H9 (cell line): ENCODE data around the gene TATDN2. TPM values are rescaled to one million over a fixed set of nuclear protein-coding genes. Genes with fewer than 3 reads are reported as not detected.

Experiments
- DNase-seq: peaks from one replicate; pipeline ENCODE4 v3.0.0-alpha.2; 2017
- H2AFZ ChIP-seq: one replicate; pipeline ENCODE4 v1.6.1; 2013; ENCODE audit warnings: mild to moderate bottlenecking, low read length, control low read depth, moderate library complexity
- H2AK5ac ChIP-seq: 2 replicates; pipeline ENCODE4 v1.6.1; 2013; ENCODE audit warnings: low read length, control low read depth, mixed read lengths; ENCODE audit not compliant: insufficient read length
- H2BK120ac ChIP-seq: one replicate; pipeline ENCODE4 v1.6.1; 2013; ENCODE audit warnings: low read depth, mild to moderate bottlenecking, low read length, control low read depth, inconsistent platforms; ENCODE audit not compliant: poor library complexity, severe bottlenecking
- H2BK12ac ChIP-seq: 2 replicates; pipeline ENCODE4 v1.6.1; 2013; ENCODE audit warnings: low read length, control low read depth, mixed read lengths, low read depth; ENCODE audit not compliant: insufficient read length
- H2BK15ac ChIP-seq: 2 replicates; pipeline ENCODE4 v1.6.1; 2013; ENCODE audit warnings: low read depth, low read length, control low read depth
- H2BK20ac ChIP-seq: one replicate; pipeline ENCODE4 v1.6.1; 2013; ENCODE audit warnings: low read depth, mild to moderate bottlenecking, low read length, control low read depth, inconsistent platforms; ENCODE audit not compliant: poor library complexity, severe bottlenecking
- H2BK5ac ChIP-seq: 2 replicates; pipeline ENCODE4 v1.6.1; 2013; ENCODE audit warnings: low read length, control low read depth, mixed read lengths; ENCODE audit not compliant: insufficient read length
- H3K14ac ChIP-seq: 2 replicates; pipeline ENCODE4 v1.6.1; 2013; ENCODE audit warnings: low read length, control low read depth; ENCODE audit not compliant: insufficient read depth
- H3K18ac ChIP-seq: 2 replicates; pipeline ENCODE4 v1.6.1; 2013; ENCODE audit warnings: low read depth, mild to moderate bottlenecking, mixed read lengths, low read length, control low read depth; ENCODE audit not compliant: insufficient read length
- H3K23ac ChIP-seq: 2 replicates; pipeline ENCODE4 v1.6.1; 2013; ENCODE audit warnings: low read length, control low read depth, mixed read lengths, low read depth; ENCODE audit not compliant: insufficient read length
- H3K23me2 ChIP-seq: 2 replicates; pipeline ENCODE4 v1.6.1; 2013; ENCODE audit warnings: low read depth, mild to moderate bottlenecking, mixed read lengths, low read length, control low read depth; ENCODE audit not compliant: insufficient read length, poor library complexity, severe bottlenecking
- H3K27ac ChIP-seq: 2 replicates; pipeline ENCODE4 v1.5.1; 2013; ENCODE audit warnings: low read length, control low read depth, mixed read lengths, low read depth; ENCODE audit not compliant: insufficient read length
- H3K27me3 ChIP-seq: 2 replicates; pipeline ENCODE4 v1.6.1; 2013; ENCODE audit warnings: low read length, control low read depth, inconsistent platforms; ENCODE audit not compliant: insufficient read depth
- H3K4ac ChIP-seq: 2 replicates; pipeline ENCODE4 v1.6.1; 2013; ENCODE audit warnings: low read depth, mild to moderate bottlenecking, control low read depth, inconsistent platforms, low read length, moderate library complexity
- H3K4me1 ChIP-seq: 2 replicates; pipeline ENCODE4 v1.6.1; 2013; ENCODE audit warnings: low read length, control low read depth, inconsistent platforms; ENCODE audit not compliant: insufficient read depth
- H3K4me2 ChIP-seq: 2 replicates; pipeline ENCODE4 v1.6.1; 2013; ENCODE audit warnings: low read length, control low read depth, mixed read lengths; ENCODE audit not compliant: insufficient read length, insufficient read depth
- H3K56ac ChIP-seq: 2 replicates; pipeline ENCODE4 v1.6.1; 2013; ENCODE audit warnings: low read depth, mild to moderate bottlenecking, mixed read lengths, low read length, control low read depth; ENCODE audit not compliant: insufficient read length
- H3K79me1 ChIP-seq: 2 replicates; pipeline ENCODE4 v1.6.1; 2013; ENCODE audit warnings: low read depth, mild to moderate bottlenecking, moderate library complexity, low read length, control low read depth, inconsistent platforms; ENCODE audit not compliant: insufficient read depth, poor library complexity, severe bottlenecking
- H3K79me2 ChIP-seq: 2 replicates; pipeline ENCODE4 v1.6.1; 2013; ENCODE audit warnings: low read length, control low read depth, inconsistent platforms; ENCODE audit not compliant: insufficient read depth
- H3K9ac ChIP-seq: 2 replicates; pipeline ENCODE4 v1.6.1; 2013; ENCODE audit warnings: low read length, control low read depth, mixed read lengths; ENCODE audit not compliant: insufficient read length; ENCODE audit errors: extremely low read depth
- H3K9me3 ChIP-seq: one replicate; pipeline ENCODE4 v1.6.1; 2013; ENCODE audit warnings: low read depth, low read length, inconsistent platforms; ENCODE audit not compliant: control insufficient read depth
- H3T11ph ChIP-seq: one replicate; pipeline ENCODE4 v1.6.1; 2013; ENCODE audit warnings: mild to moderate bottlenecking, low read length, control low read depth, inconsistent platforms
- H4K20me1 ChIP-seq: one replicate; pipeline ENCODE4 v1.6.1; 2013; ENCODE audit not compliant: control insufficient read depth, insufficient read length, insufficient read depth
- H4K5ac ChIP-seq: 2 replicates; pipeline ENCODE4 v1.6.1; 2013; ENCODE audit warnings: low read depth, mild to moderate bottlenecking, mixed read lengths, low read length, control low read depth; ENCODE audit not compliant: insufficient read length
- H4K8ac ChIP-seq: replicated peaks from 2 replicates; pipeline ENCODE4 v1.6.1; 2013; ENCODE audit warnings: low read length, control low read depth, mixed read lengths, low read depth; ENCODE audit not compliant: insufficient read length
- H4K91ac ChIP-seq: 2 replicates; pipeline ENCODE4 v1.6.1; 2013; ENCODE audit warnings: low read depth, mild to moderate bottlenecking, moderate library complexity, mixed read lengths, low read length, control low read depth; ENCODE audit not compliant: insufficient read length
- H3K27ac Mint-ChIP-seq, 3 experiments: 2 replicates in 2 of 3; 3 replicates in 1 of 3; pipeline ENCODE4 v1.8.0; 2020 to 2021; ENCODE audit warnings: mixed read lengths in 3 of 3, mild to moderate bottlenecking in 1 of 3, moderate library complexity in 1 of 3
- H3K27me3 Mint-ChIP-seq: 2 replicates; pipeline ENCODE4 v1.8.0; 2021; ENCODE audit warnings: low read depth, mild to moderate bottlenecking, moderate library complexity, mixed read lengths
- H3K36me3 Mint-ChIP-seq, 3 experiments: 2 replicates in 2 of 3; 3 replicates in 1 of 3; pipeline ENCODE4 v1.8.0; 2020 to 2021; ENCODE audit warnings: low read depth in 3 of 3, mixed read lengths in 3 of 3; ENCODE audit not compliant: insufficient read depth in 1 of 3
- H3K4me1 Mint-ChIP-seq, 2 experiments: 2 replicates each; pipeline ENCODE4 v1.8.0; 2020; ENCODE audit warnings: mixed read lengths in 2 of 2
- H3K4me3 Mint-ChIP-seq, 2 experiments: 2 replicates in 1 of 2; 3 replicates in 1 of 2; pipeline ENCODE4 v1.8.0; 2020 to 2021; ENCODE audit warnings: mild to moderate bottlenecking in 2 of 2, mixed read lengths in 2 of 2, moderate library complexity in 1 of 2
- H3K9me3 Mint-ChIP-seq, 2 experiments: 2 replicates in 1 of 2; 3 replicates in 1 of 2; pipeline ENCODE4 v1.8.0; 2020; ENCODE audit warnings: mild to moderate bottlenecking in 2 of 2, mixed read lengths in 2 of 2, moderate library complexity in 1 of 2
- WGBS: extraction: QIAGEN DNeasy Blood & Tissue Kit; methylation state at CpG from one replicate; pipeline ENCODE4 v1.1.7; 2013; ENCODE audit warnings: missing lambda C conversion rate, low lambda C conversion rate, mixed read lengths; ENCODE audit not compliant: insufficient read length; ENCODE audit errors: extremely low coverage; 5-methylcytosine and 5-hydroxymethylcytosine counted together
- total RNA-seq: library from RNA; stranded (reverse); gene quantifications from 2 replicates; pipeline ENCODE4 v1.2.1, GENCODE V29; 2021
- TF ChIP-seq, protein P1 (sequence below): fragments of 200-600 bp; sonication (generic); conservative IDR thresholded peaks from 3 replicates; pipeline ENCODE4 v1.8.0; 2021; ENCODE audit warnings: antibody characterized with exemption, mild to moderate bottlenecking

Gene TATDN2
- total RNA-seq, 1 experiment from 2014 or later, result 34.4 TPM

GRCh38 chr3:10259798-10260197, 11.5 kb downstream of the TATDN2 start:
- Histone ChIP-seq H2BK15ac (no peak overlapping the region), H4K5ac (no peak overlapping the region), H3K23me2 (no peaks in the 10 kb centered on the region), H3T11ph (no peak overlapping the region), H2BK12ac (no peak overlapping the region), H2BK120ac (no peak overlapping the region), H2AK5ac (no peak overlapping the region), H3K27me3 (no peaks in the 10 kb centered on the region), H3K9me3 (no peaks in the 10 kb centered on the region), H2AFZ (no peak overlapping the region), H3K9ac (no peak overlapping the region), H3K14ac (no peak overlapping the region), H3K4ac (no peak overlapping the region), H3K27ac (no peak overlapping the region), H3K23ac (no peak overlapping the region), H2BK5ac (no peak overlapping the region), H3K79me2 (peaks cover 1% of the 10 kb centered on the region; the same call in 1 of the 2 replicates), H2BK20ac (no peak overlapping the region), H3K4me1 (no peaks in the 10 kb centered on the region), H4K91ac (no peak overlapping the region), H4K8ac (no peak overlapping the region), H3K18ac (no peak overlapping the region), H4K20me1 (peaks cover 4% of the 10 kb centered on the region), H3K79me1 (peaks cover 4% of the 10 kb centered on the region), H3K4me2 (no peak overlapping the region), H3K56ac (no peak overlapping the region)
- Mint-ChIP-seq H3K4me1 (peaks cover 12% of the 10 kb centered on the region in 2 experiments), H3K27ac (no peak overlapping the region), H3K9me3 (no peaks in the 10 kb centered on the region), H3K4me3 (no peak overlapping the region), H3K36me3 (peaks cover 32 to 77% (median 62%) of the 10 kb centered on the region in 3 experiments), H3K27me3 (no peaks in the 10 kb centered on the region)
- TF ChIP-seq, protein P1, sequence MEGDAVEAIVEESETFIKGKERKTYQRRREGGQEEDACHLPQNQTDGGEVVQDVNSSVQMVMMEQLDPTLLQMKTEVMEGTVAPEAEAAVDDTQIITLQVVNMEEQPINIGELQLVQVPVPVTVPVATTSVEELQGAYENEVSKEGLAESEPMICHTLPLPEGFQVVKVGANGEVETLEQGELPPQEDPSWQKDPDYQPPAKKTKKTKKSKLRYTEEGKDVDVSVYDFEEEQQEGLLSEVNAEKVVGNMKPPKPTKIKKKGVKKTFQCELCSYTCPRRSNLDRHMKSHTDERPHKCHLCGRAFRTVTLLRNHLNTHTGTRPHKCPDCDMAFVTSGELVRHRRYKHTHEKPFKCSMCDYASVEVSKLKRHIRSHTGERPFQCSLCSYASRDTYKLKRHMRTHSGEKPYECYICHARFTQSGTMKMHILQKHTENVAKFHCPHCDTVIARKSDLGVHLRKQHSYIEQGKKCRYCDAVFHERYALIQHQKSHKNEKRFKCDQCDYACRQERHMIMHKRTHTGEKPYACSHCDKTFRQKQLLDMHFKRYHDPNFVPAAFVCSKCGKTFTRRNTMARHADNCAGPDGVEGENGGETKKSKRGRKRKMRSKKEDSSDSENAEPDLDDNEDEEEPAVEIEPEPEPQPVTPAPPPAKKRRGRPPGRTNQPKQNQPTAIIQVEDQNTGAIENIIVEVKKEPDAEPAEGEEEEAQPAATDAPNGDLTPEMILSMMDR, result no peak
- no peak for DNase-seq
- WGBS, result no CpG with 5 or more reads among the region's 4 CpGs
